HK-2 (cell line): Measurements from ENCODE around the gene COL5A2.

Source experiments
- DNase-seq: peaks from one replicate; pipeline ENCODE4 v3.0.0-alpha.2; 2018; ENCODE audit not compliant: unreplicated experiment

COL5A2 gene

DNA sequence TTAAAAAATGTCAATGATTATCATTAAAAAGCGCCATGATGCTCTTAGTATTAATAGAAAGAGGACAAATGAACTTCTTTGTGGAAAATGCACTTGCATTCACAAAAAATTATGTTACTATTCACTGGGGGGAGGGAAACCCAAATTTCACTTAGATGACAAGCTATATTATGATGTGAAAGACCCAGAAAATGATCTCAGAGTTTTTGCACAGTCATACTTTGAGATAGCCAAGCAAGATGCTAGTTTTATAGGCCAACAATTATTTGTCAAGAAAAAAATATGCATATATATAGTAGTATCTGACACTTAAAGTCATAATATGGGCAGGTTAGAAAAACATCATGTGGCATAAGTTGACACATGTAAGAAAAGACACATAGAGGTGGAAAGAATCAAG is 31.6 kb downstream of the COL5A2 start:
- no peak for DNase-seq

GRCh38 chr2:189147361-189147760 is 32.2 kb downstream of the COL5A2 start:
- DNase-seq, result no peak

GRCh38 chr2:189146553-189146952 is 33.0 kb downstream of the COL5A2 start:
- no peak for DNase-seq

- DNase-seq, result no peak
Measured at GRCh38 chr2:189144700-189145211, 34.8 kb downstream of the COL5A2 start.

GRCh38 chr2:189143925-189144324 is 35.6 kb downstream of the COL5A2 start:
- no peak for DNase-seq

GRCh38 chr2:189142893-189143759 is 36.4 kb downstream of the COL5A2 start:
- DNase-seq, result peak; percentile 38

- DNase-seq, result no peak
Measured at GRCh38 chr2:189138800-189139199, 40.8 kb downstream of the COL5A2 start.

- DNase-seq, result no peak
Measured at GRCh38 chr2:189137519-189137918, 42.0 kb downstream of the COL5A2 start.

DNA sequence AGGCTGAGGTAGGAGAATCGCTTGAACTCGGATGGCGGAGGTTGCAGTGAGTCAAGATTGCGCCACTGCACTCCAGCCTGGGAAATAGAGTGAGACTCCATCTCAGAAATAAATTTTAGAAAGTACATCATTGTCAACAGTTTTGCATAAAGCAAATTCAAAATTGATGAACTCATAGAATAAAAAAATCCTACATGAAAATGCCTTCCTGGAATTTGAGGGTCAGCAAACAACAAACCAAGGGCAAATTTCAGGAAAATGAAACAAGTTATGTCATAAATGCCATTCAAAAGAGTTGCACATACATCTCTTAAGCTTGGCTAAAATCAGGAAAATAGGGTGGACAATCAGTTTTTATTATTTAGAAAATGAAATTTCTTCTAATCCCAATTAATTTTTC is 45.1 kb downstream of the COL5A2 start:
- DNase-seq, result no peak

DNA sequence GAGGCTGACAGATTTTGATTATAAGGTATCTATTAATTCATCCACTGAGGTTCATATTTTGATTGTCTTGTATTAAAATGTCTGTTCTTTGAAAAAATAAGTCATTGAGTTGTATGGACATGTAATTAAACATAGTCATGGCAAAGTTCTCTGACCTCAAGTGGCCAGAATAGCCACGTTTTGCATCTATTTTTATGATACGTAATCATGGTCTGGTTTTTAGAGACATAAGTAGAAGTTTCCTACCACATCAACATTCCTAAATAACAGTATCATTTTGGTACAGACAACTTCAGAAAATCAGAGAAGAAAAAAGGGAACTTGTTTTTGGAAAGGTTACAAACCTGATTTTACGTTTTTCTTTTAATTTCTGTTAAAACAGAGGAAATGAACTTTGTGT is 47.6 kb downstream of the COL5A2 start:
- no peak for DNase-seq

DNA sequence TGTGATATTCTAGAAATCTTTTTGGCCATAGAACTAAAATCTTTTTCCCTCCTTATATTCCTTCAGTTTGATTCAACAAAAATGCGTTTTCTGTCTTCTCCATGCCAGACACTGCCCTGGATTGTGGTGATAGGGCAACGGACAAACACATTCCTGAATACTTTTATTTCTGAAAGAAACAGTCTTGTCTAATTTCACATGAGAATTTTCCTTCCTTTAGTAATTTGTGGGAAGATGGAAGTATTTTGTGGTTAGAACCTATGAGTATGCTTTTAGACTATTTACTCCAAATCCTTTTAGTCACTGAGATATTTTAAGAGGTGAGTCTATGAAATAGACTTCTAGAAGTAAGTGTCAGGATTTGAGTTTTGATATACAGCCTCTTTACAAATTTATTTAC is 49.6 kb downstream of the COL5A2 start:
- DNase-seq, result no peak

DNA sequence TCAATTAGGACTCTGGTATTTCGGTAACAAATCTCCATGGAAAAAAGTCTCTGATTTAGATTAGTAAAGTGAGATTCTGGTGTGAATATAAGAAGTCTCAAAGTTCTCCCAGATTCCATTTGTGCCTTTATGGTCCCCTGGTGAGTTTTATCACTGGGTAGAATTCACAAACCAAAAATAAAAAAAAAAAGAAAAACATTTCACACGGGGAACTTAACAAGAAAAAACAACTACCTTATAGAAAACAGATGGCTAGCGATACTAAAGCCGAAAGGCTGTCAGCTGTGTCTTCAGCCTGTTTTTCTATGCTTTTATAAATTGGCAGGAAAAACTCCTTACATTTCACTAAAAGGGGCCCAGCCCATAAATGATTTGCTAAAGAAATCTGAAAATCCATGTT is 50.6 kb downstream of the COL5A2 start:
- no peak for DNase-seq

DNA sequence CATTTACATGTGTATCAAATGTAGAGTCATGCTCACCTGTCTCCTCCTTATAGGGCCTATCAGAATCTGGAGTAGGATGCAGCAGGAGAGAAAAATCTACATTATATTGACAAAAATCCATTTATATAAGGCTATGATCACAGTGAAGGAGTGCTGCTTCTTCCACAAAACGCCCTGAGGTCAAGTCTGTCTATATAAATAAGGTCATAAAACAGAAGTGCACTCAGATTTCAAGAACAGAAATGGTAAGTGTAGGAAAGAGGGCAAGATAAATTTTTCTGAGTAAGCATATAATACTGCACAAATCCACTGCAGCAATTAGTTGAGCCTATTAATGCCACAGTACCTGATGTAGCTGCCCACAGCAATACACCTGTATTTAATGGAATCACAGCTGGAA is 51.8 kb downstream of the COL5A2 start:
- DNase-seq, result no peak

DNA sequence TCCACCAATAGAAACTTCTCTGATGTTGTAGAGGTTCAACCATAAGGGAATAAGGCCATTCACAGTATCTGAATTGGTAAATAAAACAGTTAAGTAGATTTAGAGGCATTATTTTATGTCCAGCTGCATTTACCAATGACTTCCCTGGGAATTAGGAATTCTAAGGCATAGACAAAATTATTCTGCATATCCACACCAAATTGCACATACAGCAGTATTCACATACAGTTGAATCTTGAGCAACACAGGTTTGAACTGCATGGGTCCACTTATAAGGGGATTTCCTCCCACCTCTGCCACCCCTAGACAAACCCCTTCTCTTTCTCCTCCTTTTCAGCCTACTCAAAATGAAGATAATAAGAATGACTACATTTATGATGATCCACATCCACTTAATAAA is 54.4 kb downstream of the COL5A2 start:
- DNase-seq, result no peak

DNA sequence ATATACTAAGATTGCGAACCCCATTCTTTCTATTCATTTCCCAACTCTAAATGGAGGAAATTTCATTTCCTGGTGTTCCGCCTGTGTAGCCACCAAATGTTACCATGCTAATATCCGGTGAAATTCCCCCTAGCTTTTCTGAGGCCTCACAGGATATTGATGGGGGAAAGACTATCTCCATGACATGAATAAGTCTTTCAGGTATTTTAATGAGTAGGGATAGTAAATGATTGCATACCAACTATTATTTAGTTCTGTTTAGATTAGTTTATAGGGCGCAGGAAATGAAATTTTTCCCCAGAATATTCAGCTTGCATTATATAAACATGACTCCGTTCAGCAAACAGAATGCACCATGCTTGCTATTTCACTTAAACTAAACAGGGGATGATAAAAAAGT is 55.4 kb downstream of the COL5A2 start:
- no peak for DNase-seq

DNA sequence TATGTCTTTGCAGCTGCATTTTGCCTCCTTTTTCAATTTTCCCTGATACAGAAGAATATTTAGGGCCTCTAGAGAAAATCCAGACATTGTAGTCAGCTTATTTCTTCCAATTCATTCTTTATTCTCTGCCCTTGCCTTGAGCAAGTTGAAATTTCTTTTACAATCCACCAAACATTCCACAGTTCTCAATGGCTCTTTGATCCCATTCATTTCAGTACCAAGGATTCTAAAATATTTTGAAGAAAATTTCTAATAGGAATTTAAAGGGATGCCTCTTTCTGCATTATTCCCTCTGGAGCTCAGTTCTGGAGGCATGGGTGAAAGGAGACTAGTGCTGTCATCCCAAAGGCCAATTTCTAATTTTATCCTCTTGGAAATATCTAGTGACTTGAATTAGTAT is 61.2 kb downstream of the COL5A2 start:
- no peak for DNase-seq

- no peak for DNase-seq
Measured at GRCh38 chr2:189116979-189117378, 62.6 kb downstream of the COL5A2 start.

DNA sequence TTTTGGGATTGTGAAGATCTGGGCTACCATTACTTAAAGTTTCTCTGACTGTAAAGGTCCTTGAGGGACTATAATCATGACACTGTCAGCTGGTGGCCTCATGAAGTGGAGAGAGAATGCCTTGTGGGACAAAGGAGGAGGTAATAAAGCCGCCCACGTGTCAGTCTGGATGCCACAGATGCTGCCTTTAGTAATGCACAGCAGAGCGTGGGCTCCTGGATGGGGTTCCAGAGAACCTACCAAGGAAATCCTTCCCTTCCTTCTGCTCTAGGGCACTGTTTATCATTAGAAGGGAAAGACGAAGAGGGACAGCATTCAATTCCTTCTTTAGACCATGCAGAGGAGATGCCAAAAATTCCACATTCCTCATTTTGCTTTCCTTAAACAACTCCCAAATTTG is 63.5 kb downstream of the COL5A2 start:
- no peak for DNase-seq

GRCh38 chr2:189115126-189115525 is 64.4 kb downstream of the COL5A2 start:
- no peak for DNase-seq

- DNase-seq, result no peak
Measured at GRCh38 chr2:189113963-189114362, 65.6 kb downstream of the COL5A2 start.

DNA sequence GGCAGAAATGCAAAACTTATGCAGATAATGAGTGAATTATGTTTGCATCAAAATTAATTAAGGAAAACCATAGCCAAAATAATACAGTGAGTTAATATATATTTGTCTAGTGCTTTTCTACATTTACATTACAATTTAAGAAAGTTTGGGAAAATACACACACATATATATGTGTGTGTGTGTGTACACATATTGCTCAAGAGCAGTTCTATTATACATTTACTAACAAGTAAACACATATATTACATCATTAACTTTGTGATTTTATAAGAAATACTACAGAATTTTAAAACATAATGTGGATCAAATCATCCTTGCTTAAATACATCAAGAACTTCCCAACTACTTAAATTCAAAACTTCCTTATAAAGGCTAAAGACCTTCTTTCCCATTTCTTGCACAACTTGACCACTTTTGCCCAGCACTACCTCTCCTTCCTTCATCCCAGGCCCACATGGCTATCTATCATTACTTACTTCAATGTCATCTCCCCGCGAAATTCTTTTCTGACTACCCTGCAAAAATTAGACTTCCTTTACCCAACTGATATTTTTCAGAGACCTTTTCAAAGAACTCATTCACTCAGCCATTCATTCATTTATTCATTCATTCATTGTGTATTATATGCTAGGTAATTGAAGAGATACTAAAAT is 68.4 kb downstream of the COL5A2 start:
- no peak for DNase-seq

DNA sequence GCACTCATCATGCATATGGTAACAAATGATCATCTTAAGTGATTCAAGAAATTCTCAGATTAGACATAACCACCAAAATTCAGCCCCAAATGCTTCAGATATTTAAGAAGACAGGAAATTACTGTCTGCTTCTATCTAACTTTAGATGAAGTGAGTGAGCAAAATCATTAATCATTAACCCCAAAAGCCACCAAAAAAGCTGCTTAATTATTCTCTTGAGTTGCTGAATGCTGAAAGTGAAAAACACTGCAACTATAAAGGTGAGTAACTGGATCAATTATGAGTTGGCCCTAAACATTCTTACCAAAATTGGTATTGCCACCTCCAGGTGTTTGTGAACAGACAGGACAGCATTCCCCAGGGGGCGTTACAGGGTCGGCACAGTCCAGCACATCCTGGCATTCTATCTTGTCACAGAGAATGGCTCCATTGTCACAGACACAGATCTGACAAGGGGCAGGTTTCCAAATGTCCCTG is 69.6 kb downstream of the COL5A2 start:
- DNase-seq, result peak; percentile 28

DNA sequence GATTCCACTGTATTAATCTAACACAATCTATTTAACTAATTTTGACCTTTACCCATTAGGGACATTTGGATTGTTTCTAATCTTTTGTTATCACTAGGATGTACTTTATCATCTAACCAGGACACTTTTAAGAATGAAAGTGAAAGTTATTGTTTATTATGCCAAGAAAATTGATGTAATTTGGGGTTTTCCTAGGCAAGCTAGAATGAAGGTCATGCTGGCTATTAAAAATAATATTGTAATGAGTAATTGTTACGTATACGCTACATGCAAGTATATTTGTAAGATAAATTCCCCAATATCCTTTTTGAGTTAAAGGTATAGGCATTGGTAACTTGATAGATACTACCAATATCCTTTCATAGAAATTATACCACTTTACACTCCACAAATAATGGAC is 74.6 kb downstream of the COL5A2 start:
- DNase-seq, result no peak
